Testis (tissue), 2 donors: ENCODE measurements around the gene MYOC.
"Not testable (repeated sequence)": the region's sequence is repeated elsewhere in the genome, so short reads cannot be mapped to it uniquely, and the experiment has no call there.

ENCODE experiments used
- CTCF ChIP-seq, 3 experiments: fragments of 450-650 bp in 2 of 3; fragments of 200-600 bp in 1 of 3; sonication (generic) in 1 of 3; IDR thresholded peaks; one replicate each; pipeline ENCODE4 v1.5.1; 2016 to 2019; ENCODE audit warnings: antibody characterized with exemption in 3 of 3, mild to moderate bottlenecking in 2 of 3, moderate library complexity in 1 of 3
- POLR2A ChIP-seq: fragments of 450-650 bp; IDR thresholded peaks from one replicate; pipeline ENCODE4 v1.6.1; 2017; ENCODE audit warnings: antibody characterized with exemption, mild to moderate bottlenecking, moderate library complexity

DNA sequence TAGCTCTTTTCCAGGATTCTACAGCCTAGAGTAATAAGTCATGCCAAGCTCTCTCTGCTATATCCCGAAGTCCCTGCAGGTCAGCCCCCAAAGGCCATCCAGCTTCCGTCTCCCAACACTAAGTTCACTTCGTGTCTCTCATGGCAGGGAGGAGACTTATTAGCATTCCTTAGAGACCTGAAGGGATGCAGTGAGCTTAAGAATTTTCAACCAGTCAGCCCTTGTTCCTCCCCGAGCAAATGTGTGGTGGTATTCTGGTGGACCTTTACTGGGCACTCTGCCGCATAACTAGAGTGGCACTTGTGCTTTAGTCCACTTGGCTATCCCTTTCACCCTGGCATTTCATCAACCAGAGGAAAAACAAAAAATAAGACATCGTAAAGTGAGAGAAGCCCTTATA, 49.4 kb downstream of the MYOC start:
- TF ChIP-seq CTCF (IDR thresholded peaks at IDR 0.05); POLR2A: not testable (repeated sequence)
